NCI-H2029 (cell line): ENCODE data around the gene RMC1.
A peak's percentile ranks its signal among the peaks of the same experiment; 100 is the strongest.
"Not testable (repeated sequence)": the region's sequence is repeated elsewhere in the genome, so short reads cannot be mapped to it uniquely, and the experiment has no call there.

Source experiments
- DNase-seq: peaks from one replicate; lab custom pipeline; 2025; lab: John Stamatoyannopoulos, UW

The RMC1 gene

DNA sequence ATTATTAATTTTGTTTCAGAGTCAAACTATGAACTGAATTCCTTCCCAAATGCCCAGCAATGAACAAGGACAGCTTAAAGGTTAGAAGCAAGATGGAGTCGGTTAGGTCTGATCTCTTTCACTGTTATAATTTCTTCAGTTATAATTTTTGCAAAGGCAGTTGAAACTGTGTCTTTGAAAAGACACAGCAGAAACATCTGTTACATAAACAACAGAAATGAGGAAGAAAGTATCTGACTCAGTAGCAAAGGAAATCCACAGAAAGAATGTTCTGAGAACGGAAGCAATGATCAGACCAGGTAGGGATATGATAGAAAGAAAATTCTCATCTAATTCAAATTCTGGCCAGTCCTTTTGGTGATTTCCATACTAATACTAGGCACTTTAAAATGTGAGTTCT lies 5.2 kb upstream of the RMC1 start:
- no peak for DNase-seq

DNA sequence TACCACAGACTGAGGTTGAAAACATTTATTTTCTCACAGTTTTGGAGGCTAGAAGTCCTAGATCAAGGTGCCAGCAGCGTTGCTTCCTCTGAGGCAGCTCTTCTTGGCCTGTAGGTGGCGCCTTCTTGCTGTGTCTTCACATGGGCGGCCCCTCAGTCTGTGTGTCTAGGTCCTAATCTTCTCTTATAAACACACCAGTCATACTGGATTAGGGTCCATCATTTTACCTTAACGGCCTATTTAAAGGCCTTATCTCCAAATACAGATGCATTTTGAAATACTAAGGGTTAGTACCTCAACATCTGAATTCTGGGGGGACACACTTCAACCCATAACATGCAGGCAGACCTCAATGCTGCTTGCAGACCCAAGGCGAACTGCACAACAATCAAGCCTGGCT lies 4.4 kb upstream of the RMC1 start:
- peak; percentile 11 for DNase-seq

DNA sequence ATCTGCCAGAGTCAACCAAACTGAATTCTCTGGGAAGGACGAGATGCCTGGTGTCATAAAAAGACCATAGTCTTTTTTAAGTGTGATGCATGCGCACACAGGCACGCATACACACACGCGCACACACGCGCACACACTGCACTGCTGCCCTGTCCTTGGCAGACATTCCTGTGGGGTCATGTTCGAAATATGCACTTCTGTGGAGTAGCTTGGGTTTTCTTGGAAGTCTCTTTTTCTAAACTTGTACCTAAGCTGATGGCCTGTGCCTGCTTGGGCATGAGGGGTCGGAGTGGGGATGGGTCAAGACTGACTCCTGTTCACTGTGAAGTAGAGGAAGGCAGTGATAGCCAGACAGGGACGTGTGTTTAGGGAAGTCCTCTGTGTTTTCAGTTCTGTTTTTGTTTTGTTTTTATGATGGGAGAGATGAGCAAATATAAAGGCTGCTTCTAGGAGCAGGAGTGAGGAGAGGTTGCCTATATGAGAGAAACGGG lies 4.0 kb upstream of the RMC1 start:
- no peak for DNase-seq

DNA sequence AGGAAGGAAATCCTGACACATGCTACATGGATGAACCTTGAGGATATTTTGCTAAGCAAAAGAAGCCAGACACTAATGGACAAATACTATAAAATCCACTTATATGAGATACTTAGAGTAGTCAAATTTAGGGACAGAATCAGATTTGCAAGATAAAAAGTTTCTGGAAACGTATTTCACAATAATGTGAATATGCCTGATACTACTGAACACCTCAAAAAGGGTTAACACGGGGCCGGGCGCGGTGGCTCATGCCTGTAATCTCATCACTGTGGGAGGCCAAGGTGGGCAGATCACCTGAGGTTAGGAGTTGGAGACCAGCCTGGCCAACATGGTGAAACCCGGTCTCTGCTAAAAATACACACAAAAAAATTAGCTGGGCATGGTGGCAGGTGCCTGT lies 1.7 kb upstream of the RMC1 start:
- DNase-seq = no peak

GRCh38 chr18:23502516-23503037 lies 734 bp upstream of the RMC1 start:
- no peak for DNase-seq

- DNase-seq = no peak
These were observed 643 bp downstream of the RMC1 start for GRCh38 chr18:23503963-23504344.

DNA sequence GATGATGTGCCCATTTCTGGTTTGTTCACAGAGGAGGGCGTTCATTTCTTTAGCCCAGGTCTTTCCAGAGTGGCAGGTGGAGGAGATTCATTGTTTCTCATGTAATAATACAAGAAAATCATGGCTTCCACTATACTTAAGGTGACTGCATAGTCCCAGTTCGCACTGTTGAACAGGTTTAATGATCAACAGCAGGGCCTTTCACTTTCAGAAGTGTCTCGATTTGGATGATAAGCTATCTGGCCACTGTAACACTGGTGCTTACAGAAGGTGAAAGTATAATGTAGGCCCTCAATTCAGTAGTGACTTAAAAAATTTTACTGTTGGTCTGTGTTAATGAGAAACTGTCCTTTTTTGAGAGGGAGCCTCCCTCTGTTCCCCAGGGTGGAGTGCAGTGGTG lies 1.4 kb downstream of the RMC1 start:
- no peak for DNase-seq

GRCh38 chr18:23506393-23506792 lies 3.1 kb downstream of the RMC1 start:
- no peak for DNase-seq

GRCh38 chr18:23510923-23511322 lies 7.6 kb downstream of the RMC1 start:
- DNase-seq = not testable (repeated sequence)

DNA sequence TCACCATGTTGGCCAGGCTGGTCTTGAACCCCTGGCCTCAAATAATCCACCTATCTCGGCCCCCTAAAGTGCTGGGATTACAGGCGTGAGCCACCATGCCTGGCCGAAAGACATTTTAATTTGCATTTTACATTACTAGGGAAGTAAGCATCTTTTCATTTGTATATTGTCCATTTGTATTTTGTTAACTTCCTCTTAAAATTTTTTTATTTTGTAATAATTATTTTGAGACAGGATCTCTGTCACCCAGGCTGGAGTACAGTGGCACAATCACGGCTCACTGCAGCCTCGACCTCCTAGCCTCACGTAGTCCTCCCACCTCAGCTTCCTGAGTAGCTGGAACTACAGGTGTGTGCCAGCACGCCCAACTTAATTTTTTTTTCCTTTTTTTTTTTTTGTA lies 8.9 kb downstream of the RMC1 start:
- not testable (repeated sequence) for DNase-seq

DNA sequence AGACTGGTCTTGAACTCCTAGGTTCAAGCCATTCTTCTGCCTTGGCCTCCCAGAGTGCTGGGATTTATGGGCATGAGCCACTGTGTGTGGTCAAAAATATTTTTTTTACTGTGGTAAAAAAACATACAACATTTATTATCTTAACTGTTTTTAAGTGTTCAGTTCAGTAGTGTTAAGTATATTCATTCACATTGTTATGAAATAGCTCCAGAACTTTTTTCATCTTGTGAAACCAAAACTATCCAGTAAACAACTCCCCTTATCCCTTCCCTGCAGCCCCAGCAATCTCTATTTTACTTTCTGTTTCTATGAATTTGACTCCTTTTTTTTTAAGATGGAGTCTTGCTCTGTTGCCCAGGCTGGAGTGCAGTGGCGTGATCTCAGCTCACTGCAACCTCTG lies 9.3 kb downstream of the RMC1 start:
- DNase-seq = no peak

DNA sequence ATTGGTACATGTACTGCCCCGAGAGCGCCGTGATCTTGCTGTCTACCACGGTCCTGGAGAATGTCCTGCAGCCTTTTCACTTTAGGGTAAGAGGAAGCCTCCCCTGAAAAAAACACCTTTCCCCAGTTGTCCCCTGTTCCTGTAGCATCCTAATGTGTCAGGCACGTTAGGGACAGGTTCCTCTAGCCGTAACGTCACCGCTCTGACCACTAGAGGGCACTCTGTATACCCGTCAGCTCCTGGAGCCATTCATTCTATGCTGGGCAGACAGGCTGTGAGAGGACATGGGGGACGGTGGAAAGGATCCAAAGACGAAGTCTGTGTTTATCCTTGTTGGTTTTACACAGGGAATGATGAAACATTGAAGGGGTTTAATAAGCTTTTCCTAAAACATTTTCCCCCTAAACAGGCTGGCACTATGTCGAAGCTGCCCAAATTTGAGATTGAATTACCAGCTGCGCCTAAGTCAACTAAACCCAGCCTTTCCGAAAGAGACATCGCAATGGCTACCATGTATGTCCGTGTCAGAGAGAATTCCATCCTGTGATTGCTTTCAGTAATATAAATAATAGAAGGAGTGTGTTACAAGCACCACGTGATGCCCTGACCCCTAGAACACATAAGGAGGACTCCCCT lies 12.7 kb downstream of the RMC1 start:
- DNase-seq = peak; percentile 65

DNA sequence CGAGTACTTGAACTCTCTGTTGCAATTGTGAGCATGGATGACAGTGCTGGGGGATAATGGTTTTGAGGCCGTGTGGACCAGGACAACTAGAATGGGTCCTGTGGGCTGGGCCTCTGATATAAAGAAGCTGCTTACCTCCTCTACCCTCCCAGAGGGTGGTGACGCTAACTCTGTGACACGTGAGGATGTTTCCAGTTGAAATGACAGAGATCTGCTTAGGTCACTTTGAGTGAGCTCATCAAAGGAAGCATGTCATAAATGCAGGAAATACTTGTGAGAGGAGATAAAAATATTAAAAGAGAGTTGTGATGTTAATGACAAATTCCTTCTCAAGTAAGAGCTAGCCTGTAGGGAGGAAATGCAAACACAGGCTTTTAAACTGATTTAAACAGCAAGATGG lies 16.4 kb downstream of the RMC1 start:
- no peak for DNase-seq

DNA sequence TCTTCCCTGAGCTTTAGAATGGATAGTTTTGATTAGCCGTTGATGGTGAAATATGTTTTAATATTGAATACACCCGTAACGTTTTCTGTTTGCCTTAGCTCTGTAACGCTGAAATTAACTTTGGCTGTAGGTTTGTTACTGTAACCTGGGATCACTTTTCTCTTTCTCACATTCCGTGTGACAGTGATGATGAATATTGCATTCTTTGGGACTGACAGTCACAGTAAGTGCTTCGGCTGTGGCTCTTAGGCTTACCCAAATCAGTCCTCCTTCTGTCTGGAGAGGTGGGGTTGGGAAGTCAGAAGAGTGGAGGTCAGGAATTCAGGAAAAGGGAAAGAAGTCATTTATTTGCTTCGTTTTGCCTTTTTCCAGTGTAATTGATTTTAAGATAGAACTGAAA lies 18.0 kb downstream of the RMC1 start:
- no peak for DNase-seq

GRCh38 chr18:23521907-23522306 lies 18.6 kb downstream of the RMC1 start:
- DNase-seq = no peak

DNA sequence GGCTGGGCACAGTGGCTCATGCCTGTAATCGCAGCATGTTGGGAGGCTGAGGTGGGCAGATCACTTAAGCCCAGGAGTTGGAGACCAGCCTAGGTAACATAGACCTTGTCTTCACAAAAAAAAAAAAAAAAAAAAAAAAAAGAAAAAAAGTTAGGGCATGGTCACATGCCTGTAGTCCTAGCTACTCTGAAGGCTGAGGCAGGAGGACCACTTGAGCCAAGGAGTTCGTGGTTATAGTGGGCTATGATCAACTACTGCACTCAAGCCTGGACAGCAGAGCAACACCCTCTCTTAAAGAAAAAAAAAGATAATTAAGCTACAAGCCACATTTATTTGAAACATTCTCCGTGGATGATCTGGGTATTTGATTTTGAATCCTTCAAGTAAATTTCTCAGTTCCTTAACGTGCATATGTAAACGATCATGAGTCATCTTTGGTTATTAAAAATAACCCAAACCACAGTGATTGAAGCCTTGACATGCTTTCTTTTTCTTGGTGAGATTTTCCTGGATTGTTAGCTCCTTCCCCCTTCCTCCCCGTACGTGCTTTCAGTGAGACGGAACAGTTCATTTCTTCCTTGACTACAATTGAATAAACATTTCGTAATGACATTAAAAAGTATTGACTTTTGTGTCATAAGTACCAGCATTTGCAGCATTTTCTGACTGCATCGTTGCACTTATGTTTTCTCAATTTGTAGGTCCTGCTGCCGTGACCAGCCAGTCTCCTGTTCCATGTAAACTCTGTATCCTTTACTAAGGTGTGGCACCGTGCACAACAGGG lies 20.3 kb downstream of the RMC1 start:
- DNase-seq = no peak

DNA sequence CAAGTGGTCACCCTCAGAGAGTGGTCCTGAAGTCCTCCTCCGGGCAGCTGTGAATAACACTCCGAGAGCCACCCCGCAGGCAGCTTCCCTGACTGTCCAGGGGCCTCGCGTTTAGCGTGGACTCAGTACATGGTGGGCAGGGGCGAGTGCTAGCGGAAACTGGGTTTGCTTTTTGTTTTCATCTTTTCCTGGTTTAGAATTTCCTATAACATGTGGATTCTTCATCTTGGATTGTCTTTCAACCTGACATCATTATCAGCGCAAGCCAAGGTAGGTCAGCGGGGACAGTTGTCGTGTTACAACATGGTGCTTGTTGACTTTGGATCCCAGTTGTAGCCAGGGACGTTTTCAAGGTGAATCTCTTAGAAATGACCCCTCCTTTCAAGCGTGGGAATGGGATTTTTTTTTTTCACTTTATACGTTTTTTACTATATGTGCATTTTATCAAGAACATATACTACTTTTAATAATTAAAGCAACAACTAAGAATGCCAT lies 20.9 kb downstream of the RMC1 start:
- no peak for DNase-seq

- no peak for DNase-seq
These were observed 23.3 kb downstream of the RMC1 start for GRCh38 chr18:23526501-23527063.

DNA sequence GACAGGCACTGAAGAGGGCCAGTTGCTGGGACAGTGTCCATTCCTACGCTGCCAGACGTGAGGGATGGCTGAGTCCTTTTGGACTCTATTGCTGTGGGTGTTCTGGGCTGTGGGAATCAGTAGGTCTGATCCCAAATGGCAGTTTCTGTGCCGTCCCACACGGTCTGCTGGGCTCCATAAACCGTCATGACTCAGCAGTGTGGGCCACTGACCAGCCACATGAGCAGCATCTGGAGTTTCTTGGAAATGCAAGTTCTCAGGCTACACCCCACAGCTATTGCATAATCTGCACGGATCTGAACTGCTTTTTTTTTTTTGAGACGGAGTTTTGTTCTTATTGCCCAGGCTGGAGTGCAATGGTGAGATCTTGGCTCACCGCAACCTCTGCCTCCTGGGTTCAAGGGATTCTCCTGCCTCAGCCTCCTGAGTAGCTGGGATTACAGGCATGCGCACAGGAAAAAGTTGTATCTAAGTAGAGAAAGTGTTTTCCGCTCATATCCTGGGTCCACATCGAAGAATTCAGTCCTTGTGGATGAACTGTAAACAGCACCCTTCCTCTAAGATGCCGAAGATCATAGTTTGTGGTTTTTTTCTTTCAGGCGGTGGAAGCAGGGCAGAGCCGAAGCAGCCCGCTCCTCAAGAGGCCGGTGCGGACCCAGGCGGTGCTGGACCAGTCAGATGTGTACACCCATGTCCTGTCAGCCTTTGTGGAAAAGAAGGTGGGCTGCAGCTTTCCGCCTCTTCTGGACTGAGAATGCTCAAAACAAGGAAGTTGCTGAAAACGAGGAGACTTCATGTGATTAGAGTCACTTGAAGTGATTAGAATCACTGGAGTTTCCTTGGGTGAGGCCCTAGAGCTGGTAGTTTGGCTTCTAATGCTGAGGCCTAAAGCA lies 25.5 kb downstream of the RMC1 start:
- DNase-seq = no peak

DNA sequence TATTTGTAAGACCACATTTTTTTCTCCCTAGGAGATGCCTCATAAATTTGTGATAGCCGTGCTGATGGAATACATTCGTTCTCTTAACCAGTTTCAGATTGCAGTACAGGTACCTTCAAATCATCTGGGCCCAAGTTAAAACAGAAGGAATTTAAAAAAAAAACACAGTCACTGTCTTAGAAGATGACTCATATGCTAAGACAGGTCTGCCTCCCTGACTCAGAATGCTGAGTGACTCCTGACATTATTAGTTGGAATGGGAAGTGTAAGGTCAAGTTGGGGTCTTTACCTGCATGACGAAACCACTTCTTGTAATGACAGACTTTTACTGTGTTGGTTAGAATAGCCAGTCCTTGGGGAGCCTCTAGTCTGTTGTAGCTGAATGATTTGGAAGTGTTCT lies 26.3 kb downstream of the RMC1 start:
- DNase-seq = no peak

DNA sequence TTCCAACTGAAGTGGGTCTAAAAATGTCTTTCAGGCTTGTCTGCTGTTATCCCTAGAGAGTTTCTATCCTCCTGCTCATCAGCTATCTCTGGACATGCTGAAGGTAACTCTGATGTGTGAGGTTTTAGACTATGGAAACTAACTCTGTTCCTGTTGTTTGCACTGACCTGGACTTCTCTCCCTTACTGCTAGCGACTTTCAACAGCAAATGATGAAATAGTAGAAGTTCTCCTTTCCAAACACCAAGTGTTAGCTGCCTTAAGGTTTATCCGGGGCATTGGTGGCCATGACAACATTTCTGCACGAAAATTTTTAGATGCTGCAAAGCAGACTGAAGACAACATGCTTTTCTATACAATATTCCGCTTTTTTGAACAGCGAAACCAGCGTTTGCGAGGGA lies 26.9 kb downstream of the RMC1 start:
- no peak for DNase-seq

- no peak for DNase-seq
These were observed 28.6 kb downstream of the RMC1 start for GRCh38 chr18:23531912-23532311.
